OCI-LY3 (cell line): ENCODE results near the gene MTMR1.
A peak's percentile ranks its signal among the peaks of the same experiment; 100 is the strongest.

ENCODE experiments used
- H2AFZ ChIP-seq: fragments of 200-600, 300-600 bp; shearing (Covaris generic); 2 replicates; pipeline ENCODE4 v1.6.0; 2014; ENCODE audit warnings: antibody characterized with exemption, low read depth, low read length
- H3K27ac ChIP-seq: fragments of 200-600, 300-600 bp; sonication (generic); 2 replicates; pipeline ENCODE4 v1.5.1; 2014; ENCODE audit warnings: mild to moderate bottlenecking, low read length, moderate library complexity, mixed read lengths
- H3K27me3 ChIP-seq: fragments of 200-600, 300-600 bp; sonication (generic); 2 replicates; pipeline ENCODE4 v1.6.1; 2014; ENCODE audit warnings: low read depth, low read length, mixed read lengths
- H3K36me3 ChIP-seq: fragments of 200-600, 300-600 bp; sonication (generic); replicated peaks from 2 replicates; pipeline ENCODE3; 2014; ENCODE audit warnings: low read depth, low read length, mixed read lengths
- H3K4me1 ChIP-seq: fragments of 300-600, 200-600 bp; sonication (generic); 2 replicates; pipeline ENCODE4 v1.6.1; 2014; ENCODE audit warnings: low read length, mixed read lengths
- H3K4me2 ChIP-seq: fragments of 200-600, 300-600 bp; sonication (generic); 2 replicates; pipeline ENCODE4 v1.6.1; 2014; ENCODE audit warnings: low read length, mixed read lengths
- H3K4me3 ChIP-seq: fragments of 300-600, 200-600 bp; sonication (generic); 2 replicates; pipeline ENCODE4 v1.5.1; 2014; ENCODE audit warnings: antibody characterized with exemption, mild to moderate bottlenecking, low read length, moderate library complexity
- H3K79me2 ChIP-seq: fragments of 300-600, 200-600 bp; shearing (Covaris generic); 2 replicates; pipeline ENCODE4 v1.6.1; 2014; ENCODE audit warnings: mild to moderate bottlenecking, low read length, mixed read lengths
- H3K9ac ChIP-seq: fragments of 300-600, 200-600 bp; shearing (Covaris generic); 2 replicates; pipeline ENCODE4 v1.6.0; 2014; ENCODE audit warnings: mild to moderate bottlenecking, low read length, moderate library complexity
- H3K9me3 ChIP-seq: fragments of 200-600, 300-600 bp; shearing (Covaris generic); 2 replicates; pipeline ENCODE4 v1.6.1; 2014; ENCODE audit warnings: low read length, mixed read lengths; ENCODE audit not compliant: insufficient read depth
- H4K20me1 ChIP-seq: fragments of 200-600, 300-600 bp; sonication (generic); 2 replicates; pipeline ENCODE4 v1.6.1; 2016; ENCODE audit warnings: low read length, mixed read lengths; ENCODE audit not compliant: insufficient read depth
- EZH2phosphoT487 ChIP-seq: fragments of 200-600 bp; shearing (Covaris generic); IDR thresholded peaks from 2 replicates; pipeline ENCODE4 v1.6.1; 2018; ENCODE audit warnings: antibody characterized with exemption, mixed run types, low read depth
- TF ChIP-seq, protein P1 (sequence below): fragments of 200-600, 300-600 bp; sonication (generic); IDR thresholded peaks from 2 replicates; pipeline ENCODE4 v1.5.1; 2014; ENCODE audit warnings: antibody characterized with exemption, low read length, low read depth

Gene MTMR1

DNA sequence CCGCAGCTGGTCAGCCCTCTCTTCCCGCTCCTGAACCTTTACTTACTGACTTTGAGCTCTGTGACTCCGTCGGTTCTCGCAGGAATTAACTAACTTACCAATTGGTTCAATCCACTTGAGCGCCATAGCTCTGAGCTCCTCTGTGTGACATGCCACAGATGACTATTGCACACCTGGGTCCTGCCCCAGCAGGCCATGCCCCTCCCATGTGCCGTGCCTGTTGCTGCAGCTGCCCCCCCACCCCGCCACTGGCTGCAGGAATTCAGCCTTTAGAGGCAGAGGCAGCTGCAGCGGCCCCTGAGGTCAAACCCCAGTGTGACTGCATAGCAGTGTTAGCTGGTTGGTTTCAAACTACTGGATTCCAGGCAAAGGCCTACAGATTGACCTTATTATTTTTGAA is 70.6 kb downstream of the MTMR1 start:
- no peak overlapping the region for H3K9ac ChIP-seq
- H3K79me2 ChIP-seq: no peaks in the 10 kb centered on the region
- no peak overlapping the region for H3K4me3 ChIP-seq
- no peaks in the 10 kb centered on the region for H4K20me1 ChIP-seq
- no peak overlapping the region for H2AFZ ChIP-seq
- no peak for TF ChIP-seq EZH2phosphoT487
- TF ChIP-seq, protein P1, sequence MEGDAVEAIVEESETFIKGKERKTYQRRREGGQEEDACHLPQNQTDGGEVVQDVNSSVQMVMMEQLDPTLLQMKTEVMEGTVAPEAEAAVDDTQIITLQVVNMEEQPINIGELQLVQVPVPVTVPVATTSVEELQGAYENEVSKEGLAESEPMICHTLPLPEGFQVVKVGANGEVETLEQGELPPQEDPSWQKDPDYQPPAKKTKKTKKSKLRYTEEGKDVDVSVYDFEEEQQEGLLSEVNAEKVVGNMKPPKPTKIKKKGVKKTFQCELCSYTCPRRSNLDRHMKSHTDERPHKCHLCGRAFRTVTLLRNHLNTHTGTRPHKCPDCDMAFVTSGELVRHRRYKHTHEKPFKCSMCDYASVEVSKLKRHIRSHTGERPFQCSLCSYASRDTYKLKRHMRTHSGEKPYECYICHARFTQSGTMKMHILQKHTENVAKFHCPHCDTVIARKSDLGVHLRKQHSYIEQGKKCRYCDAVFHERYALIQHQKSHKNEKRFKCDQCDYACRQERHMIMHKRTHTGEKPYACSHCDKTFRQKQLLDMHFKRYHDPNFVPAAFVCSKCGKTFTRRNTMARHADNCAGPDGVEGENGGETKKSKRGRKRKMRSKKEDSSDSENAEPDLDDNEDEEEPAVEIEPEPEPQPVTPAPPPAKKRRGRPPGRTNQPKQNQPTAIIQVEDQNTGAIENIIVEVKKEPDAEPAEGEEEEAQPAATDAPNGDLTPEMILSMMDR: no peak
- H3K27me3 ChIP-seq: no peaks in the 10 kb centered on the region
- no peaks in the 10 kb centered on the region for H3K9me3 ChIP-seq
- no peaks in the 10 kb centered on the region for H3K36me3 ChIP-seq
- H3K4me2 ChIP-seq: no peak overlapping the region
- H3K4me1 ChIP-seq: no peaks in the 10 kb centered on the region
- H3K27ac ChIP-seq: no peak overlapping the region

DNA sequence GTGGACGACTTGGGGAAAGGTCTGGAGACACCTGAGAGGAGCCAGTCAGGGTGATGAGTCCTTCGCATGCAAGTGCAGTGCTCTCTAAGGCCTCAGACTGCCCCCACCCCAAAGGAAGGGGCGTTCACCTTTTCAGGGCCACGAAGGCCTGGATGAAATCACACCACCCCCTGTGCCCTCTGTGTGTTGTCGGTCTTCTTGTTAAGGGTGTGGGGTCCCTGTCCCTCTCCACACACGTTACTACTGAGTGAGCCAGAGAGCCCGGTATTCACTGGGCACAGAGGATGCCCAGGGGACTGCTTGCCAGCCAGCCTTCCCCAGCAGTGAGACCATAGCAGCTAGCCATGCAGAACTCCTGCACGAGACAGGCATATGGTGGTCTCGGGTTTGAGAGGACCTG is 72.0 kb downstream of the MTMR1 start:
- Histone ChIP-seq H3K27ac (no peak overlapping the region), H3K9me3 (no peaks in the 10 kb centered on the region), H3K4me1 (no peaks in the 10 kb centered on the region), H3K4me2 (no peak overlapping the region), H3K79me2 (no peaks in the 10 kb centered on the region), H2AFZ (no peak overlapping the region), H3K36me3 (no peaks in the 10 kb centered on the region), H3K27me3 (no peaks in the 10 kb centered on the region), H3K9ac (no peak overlapping the region), H4K20me1 (no peaks in the 10 kb centered on the region), H3K4me3 (no peak overlapping the region)
- no peak for TF ChIP-seq EZH2phosphoT487
- TF ChIP-seq, protein P1: no peak

DNA sequence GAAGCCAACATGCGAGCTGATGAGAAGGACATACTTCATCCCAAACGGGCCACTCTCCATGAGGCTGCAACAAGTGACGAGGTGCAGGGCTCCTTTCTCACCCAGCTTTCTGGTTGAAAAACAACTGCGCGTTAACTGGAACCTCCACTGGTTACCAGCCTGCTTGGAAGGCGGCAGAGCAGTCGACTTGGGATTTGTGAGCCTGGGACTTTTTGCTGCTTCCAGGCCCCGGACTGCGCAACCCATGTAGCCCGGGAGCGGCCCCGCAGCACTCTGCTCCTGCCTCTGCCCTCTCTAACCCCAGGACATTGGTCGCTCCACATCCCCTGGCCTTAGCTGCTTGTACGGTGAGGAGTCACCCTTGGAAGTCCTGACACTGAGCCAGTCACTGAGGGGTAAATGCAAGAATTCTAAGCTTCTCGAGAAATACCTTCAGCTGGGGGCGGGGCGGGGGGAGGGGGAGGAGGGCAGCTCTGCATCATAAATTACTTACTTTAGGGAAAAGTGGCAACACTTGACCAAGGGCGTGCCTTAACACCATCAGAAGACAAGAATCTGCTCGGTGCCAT is 72.7 kb downstream of the MTMR1 start:
- Histone ChIP-seq H3K9ac (no peak overlapping the region), H3K4me1 (no peaks in the 10 kb centered on the region), H3K27me3 (no peaks in the 10 kb centered on the region), H3K36me3 (no peaks in the 10 kb centered on the region), H3K27ac (no peak overlapping the region), H3K4me2 (no peak overlapping the region), H3K4me3 (no peak overlapping the region), H3K79me2 (no peaks in the 10 kb centered on the region), H4K20me1 (no peaks in the 10 kb centered on the region), H2AFZ (no peak overlapping the region), H3K9me3 (no peaks in the 10 kb centered on the region)
- no peak for TF ChIP-seq EZH2phosphoT487
- TF ChIP-seq, protein P1: no peak

DNA sequence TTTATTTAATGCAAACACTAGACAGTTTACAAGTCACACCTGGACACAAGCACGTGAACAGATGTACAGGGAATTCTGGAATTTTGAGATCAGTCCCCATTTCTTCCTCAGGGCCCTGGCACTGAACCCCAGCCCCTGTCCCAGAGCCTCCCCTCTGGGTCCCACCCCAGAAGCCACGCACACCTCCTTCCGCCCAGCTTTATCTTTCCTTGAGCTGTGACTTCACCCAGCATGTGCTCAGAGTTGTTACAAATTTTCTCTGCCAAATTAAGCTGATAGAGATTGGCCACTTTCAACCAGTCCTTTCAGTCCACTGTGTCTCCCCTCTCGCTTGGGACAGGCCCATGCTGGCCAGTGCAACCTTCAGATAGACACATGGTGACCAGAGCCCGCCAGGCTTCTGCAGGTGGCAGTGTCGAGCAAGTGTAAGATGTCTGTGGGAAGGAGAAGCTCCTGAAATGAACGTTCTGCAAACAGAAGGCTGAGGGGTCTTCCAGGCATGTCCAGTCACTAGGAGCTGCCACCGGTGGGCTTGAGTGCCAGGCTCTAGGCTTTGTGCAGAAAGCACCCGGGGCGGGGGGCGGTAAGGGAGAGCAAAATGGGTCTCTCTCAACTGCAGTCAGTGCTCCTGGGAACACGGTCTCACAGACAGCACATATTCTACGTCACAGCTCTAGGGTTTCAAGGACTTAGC is 73.3 kb downstream of the MTMR1 start:
- TF ChIP-seq, protein P1: peak; percentile 24; the same call in 1 of the 2 replicates
- TF ChIP-seq EZH2phosphoT487: no peak

More for the DNA sequence above, 73.3 kb downstream of the MTMR1 start:
- Histone ChIP-seq H3K9ac (no peak overlapping the region), H3K4me2 (no peak overlapping the region), H3K27me3 (no peaks in the 10 kb centered on the region), H3K9me3 (no peaks in the 10 kb centered on the region), H3K4me1 (no peaks in the 10 kb centered on the region), H4K20me1 (no peaks in the 10 kb centered on the region), H2AFZ (no peak overlapping the region), H3K4me3 (no peak overlapping the region), H3K27ac (no peak overlapping the region), H3K36me3 (no peaks in the 10 kb centered on the region), H3K79me2 (no peaks in the 10 kb centered on the region)
